GM18507 (cell line): ENCODE results near the gene IRF2.
A peak's percentile ranks its signal among the peaks of the same experiment; 100 is the strongest.

Experiments used
- DNase-seq: peaks from one replicate; pipeline ENCODE4 v3.0.0; 2011; ENCODE audit warnings: low read depth; ENCODE audit not compliant: insufficient read length; ENCODE audit errors: extremely low spot score
- FAIRE-seq: peaks from 2 replicates; lab custom pipeline; 2011; peaks lifted over from hg19 to GRCh38; lab: Jason Lieb, UNC

IRF2 gene

DNA sequence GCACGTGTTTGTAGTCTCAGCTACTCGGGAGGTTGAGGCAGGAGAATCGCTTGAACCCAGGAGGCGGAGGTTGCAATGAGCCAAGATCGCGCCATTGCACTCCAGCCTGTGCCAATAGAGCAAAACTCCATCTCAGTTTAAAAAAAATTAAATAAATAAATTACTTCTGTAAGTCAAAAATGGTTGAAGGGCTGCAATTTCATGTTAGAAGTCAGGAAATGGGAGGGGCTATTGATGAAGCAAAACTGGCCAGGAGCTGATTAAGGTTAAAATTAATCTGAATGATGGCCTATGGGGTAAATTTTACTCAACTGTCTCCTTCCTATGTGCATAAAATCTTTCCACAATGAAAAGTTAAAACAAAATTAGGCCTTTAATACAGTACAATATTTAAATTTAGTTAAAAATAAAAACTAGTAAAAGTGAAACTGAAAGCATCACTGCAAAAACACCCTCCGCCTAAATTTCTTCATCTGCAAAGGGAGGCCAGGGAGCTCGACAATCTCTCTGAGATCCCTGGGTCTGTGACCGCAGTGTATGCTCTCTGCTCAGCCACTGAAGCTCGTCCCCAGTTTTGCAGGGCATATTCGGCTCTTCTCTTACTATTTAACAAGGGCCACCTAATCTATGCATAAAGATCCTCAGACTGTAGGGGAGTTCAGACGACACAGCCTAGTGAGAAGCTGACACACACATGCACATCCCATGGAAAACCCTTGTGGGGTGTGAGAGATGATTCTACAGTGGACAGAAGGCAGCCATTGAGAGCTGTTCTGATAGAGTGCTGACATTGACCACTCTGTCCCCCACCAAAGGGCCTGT is 57.2 kb downstream of the IRF2 start:
- DNase-seq: peak; percentile 47
- peak; percentile 90 for FAIRE-seq

- DNase-seq: no peak
- no peak for FAIRE-seq
These were observed 59.3 kb downstream of the IRF2 start for GRCh38 chr4:184415071-184415470.

DNA sequence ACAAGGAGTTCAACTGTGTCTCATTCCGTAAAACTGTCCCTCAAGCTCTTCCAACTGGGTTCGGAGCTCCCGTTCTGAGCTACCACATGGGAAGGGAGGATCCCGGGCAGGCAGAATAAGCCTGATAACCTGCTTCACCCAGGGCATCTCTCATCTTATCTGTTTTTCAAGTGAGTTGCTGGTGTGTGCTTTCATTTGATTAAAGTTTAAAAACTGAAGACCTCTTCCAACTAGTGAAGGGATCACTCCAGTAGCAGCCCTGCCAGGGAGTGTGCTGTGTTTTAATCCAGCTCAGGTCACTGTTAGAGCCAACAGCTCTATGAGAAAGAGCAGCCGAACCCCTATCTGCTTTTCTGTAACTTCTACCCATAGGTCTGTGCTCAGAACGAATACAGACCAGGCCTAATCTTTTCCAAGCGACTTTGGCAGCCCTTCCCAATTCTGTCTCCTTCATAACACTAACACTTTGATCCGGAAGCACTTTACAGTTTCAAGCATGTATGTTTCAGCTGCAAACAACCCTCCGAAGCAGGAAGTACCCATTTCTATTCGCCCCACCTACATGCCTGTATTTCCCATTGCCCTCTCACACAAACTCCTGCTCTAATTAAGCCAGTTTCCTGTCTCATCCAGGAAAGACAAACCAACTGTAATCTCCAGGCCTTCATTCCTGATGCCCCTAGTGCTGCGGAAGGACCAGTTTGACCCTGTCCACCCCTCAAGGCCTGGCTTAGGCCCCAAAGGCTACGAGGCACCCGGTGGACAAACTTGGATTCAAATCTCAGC is 60.9 kb downstream of the IRF2 start:
- DNase-seq (no peak), FAIRE-seq (no peak)

GRCh38 chr4:184410748-184411147 is 63.6 kb downstream of the IRF2 start:
- FAIRE-seq (no peak), DNase-seq (no peak)

- DNase-seq (no peak), FAIRE-seq (peak; percentile 56)
These were observed 64.2 kb downstream of the IRF2 start for GRCh38 chr4:184409911-184410692.

DNA sequence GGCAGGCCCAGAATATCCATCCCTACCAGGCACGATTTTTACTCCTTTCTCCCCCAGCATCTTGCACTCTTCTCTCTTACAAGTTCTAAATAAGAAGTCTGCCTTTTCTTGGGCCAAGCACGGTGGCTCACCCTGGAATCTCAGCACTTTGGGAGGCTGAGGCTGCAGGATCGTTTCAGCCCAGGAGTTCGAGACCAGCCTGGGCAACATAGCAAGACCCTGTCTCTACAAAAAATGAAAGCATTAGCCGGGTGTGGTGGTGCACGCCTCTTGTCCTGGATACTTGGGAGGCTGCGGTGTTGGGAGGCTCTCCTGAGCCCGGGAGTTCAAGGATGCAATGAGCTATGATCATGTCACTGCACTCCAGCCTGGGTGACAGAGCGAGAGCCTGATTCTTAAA is 64.8 kb downstream of the IRF2 start:
- FAIRE-seq: no peak
- no peak for DNase-seq

GRCh38 chr4:184408684-184409081 is 65.7 kb downstream of the IRF2 start:
- FAIRE-seq (no peak), DNase-seq (no peak)

- FAIRE-seq (no peak), DNase-seq (no peak)
These were observed 66.2 kb downstream of the IRF2 start for GRCh38 chr4:184408021-184408683.

DNA sequence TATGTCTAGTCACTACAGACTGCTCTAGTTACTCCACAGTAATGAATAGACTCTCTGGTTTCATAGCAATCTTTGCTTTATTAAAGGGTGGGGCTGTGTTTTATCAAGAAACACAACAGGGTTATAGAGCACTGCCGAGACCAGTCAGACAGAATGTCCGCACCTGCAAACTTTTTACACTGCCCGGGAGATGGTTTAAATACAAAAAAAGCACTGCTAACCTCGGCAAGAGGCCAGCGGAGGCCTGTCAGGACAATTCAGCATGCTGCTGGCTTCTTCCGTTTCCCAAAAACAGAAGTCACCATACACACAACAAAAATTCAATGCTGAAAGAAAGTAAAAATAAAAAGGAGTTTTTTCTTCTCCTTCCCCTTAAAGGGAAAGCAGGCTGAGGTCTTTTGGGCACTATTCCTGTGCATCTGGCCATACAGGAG is 67.4 kb downstream of the IRF2 start:
- DNase-seq: no peak
- no peak for FAIRE-seq

- no peak for DNase-seq
- peak; percentile 77 for FAIRE-seq
These were observed 70.3 kb downstream of the IRF2 start for GRCh38 chr4:184404047-184404446.

- FAIRE-seq (no peak), DNase-seq (no peak)
These were observed 71.0 kb downstream of the IRF2 start for GRCh38 chr4:184403384-184403781.

DNA sequence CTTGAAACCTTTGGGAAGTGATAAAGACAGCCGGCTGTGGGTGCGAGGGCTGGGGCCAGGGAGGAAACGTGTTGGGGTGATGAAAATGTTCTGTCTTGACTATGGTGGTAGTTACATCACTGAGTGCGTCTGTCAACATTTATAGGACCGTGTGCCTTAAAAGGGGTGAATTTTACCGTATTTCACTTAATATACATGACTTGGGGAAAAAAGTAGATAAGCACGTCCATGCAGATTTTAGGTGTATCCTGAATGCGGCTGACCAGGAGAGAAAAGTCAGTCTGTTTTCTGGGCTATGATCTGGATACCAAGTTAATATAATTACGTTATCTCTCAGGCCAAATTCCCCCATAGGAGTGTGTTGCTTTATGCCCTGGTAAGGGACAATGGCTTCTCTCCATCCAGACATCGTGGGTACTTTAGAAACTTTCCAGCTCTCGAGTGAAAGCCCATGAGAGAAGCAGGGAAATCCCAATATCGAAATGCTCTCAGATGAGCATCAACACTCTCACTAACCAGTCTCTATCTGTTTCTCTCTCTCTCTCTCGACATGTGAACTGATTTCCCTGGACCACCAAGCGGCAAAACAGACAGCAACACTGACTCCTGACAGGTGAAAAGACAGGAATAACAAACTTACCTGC is 71.5 kb downstream of the IRF2 start:
- FAIRE-seq: peak; percentile 54

GRCh38 chr4:184402239-184402638 is 72.1 kb downstream of the IRF2 start:
- DNase-seq: no peak
- FAIRE-seq: no peak

More for the DNA sequence above, 71.5 kb downstream of the IRF2 start:
- DNase-seq: no peak

GRCh38 chr4:184401397-184402171 is 72.8 kb downstream of the IRF2 start:
- FAIRE-seq: no peak

GRCh38 chr4:184400891-184401290 is 73.5 kb downstream of the IRF2 start:
- no peak for FAIRE-seq

More at GRCh38 chr4:184401397-184402171, 72.8 kb downstream of the IRF2 start:
- DNase-seq: no peak

DNA sequence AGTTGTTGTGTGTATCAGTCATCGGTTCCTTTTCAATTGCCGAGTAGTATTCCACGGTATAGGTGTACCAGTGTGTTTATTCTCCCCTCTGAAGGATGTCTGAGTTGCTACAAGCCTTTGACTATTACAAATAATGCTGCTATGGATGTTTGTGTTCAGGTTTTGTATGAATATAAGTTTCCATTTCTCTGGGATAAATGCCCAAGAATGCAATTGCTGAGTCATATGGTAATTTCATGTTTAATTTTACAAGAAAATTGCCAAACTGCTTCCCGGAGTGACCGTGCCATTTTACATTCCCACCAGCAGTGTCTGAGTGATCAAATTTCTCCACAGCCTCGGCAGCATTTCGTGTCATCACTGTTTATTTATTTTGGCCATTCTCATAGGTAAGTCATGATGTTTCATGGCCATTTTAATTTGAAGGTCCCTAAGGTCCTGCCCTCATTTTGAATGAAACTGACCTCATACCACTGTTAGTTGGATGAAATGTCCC is 73.9 kb downstream of the IRF2 start:
- no peak for FAIRE-seq
- no peak for DNase-seq

More at GRCh38 chr4:184400891-184401290, 73.5 kb downstream of the IRF2 start:
- no peak for DNase-seq

- FAIRE-seq (no peak), DNase-seq (no peak)
These were observed 74.8 kb downstream of the IRF2 start for GRCh38 chr4:184399512-184399908.
